ENCODE measurements around the gene RGL2. TPM values are rescaled to one million over a fixed set of nuclear protein-coding genes. Genes with fewer than 3 reads are reported as not detected.

RGL2 gene
- total and polyA plus RNA-seq, 2 of the 13 experiments (the other 11 are each of a cell fraction or from before 2014, with no cell fraction given) = 22.9 to 47.4 TPM

GRCh38 chr6:33289784-33290315 is 8.9 kb downstream of the RGL2 start (continued):
- TF ChIP-seq THAP11 (CRISPR knock-in tag; IDR thresholded peaks at IDR 0.05) (no peak), ZNF768 (CRISPR knock-in tag; IDR thresholded peaks at IDR 0.05) (no peak), ZNF569 (CRISPR knock-in tag; IDR thresholded peaks at IDR 0.05; ENCODE audit: borderline replicate concordance) (no peak), TGIF2 (CRISPR knock-in tag; IDR thresholded peaks at IDR 0.05) (no peak), SNAPC2 (CRISPR knock-in tag; IDR thresholded peaks at IDR 0.05) (no peak), E2F5 (CRISPR knock-in tag; conservative IDR thresholded peaks at IDR 0.05) (no peak), ZNF484 (CRISPR knock-in tag; IDR thresholded peaks at IDR 0.05; ENCODE audit: borderline replicate concordance, low read depth) (no peak), KDM6A (CRISPR knock-in tag; IDR thresholded peaks at IDR 0.05; ENCODE audit: low read depth) (no peak), ZBTB20 (CRISPR knock-in tag; IDR thresholded peaks at IDR 0.05; ENCODE audit: borderline replicate concordance, low read depth) (no peak), E2F1 (CRISPR knock-in tag; IDR thresholded peaks at IDR 0.05) (no peak), ZNF788 (CRISPR knock-in tag; IDR thresholded peaks at IDR 0.05; ENCODE audit: borderline replicate concordance) (0 out of 2 replicates have a peak, but pooled peaks have one; percentile 27), NFYB (CRISPR knock-in tag; IDR thresholded peaks at IDR 0.05) (no peak), KDM5B (CRISPR knock-in tag; IDR thresholded peaks at IDR 0.05; ENCODE audit: borderline replicate concordance) (peak; percentile 58; the same call in 1 of the 2 replicates), ZNF207 (IDR thresholded peaks at IDR 0.05; ENCODE audit: borderline replicate concordance) (no peak), ZBTB49 (CRISPR knock-in tag; IDR thresholded peaks at IDR 0.05; ENCODE audit: borderline replicate concordance) (0 out of 2 replicates have a peak, but pooled peaks have one; percentile 46), ZNF816 (CRISPR knock-in tag; IDR thresholded peaks at IDR 0.05; ENCODE audit: borderline replicate concordance) (0 out of 2 replicates have a peak, but pooled peaks have one; percentile 30), ZNF275 (CRISPR knock-in tag; IDR thresholded peaks at IDR 0.05; ENCODE audit: borderline replicate concordance) (0 out of 2 replicates have a peak, but pooled peaks have one; percentile 37), ZNF646 (CRISPR knock-in tag; IDR thresholded peaks at IDR 0.05) (no peak)

All from HepG2 (cell line).